Measurements from ENCODE around the gene WLS.

- TF ChIP-seq SP1 (IDR thresholded peaks at IDR 0.05) (no peak), FOXK2 (IDR thresholded peaks at IDR 0.05) (no peak), ELF4 (IDR thresholded peaks at IDR 0.05) (no peak), BHLHE40 (IDR thresholded peaks at IDR 0.05; ENCODE audit: borderline replicate concordance) (no peak), FOXM1 (IDR thresholded peaks at IDR 0.05; ENCODE audit: borderline replicate concordance) (no peak), TARDBP (IDR thresholded peaks at IDR 0.05) (no peak)
Measured at GRCh38 chr1:68160021-68160420, 72.3 kb downstream of the WLS start.

Data from HEK293T (cell line).